Measurements from ENCODE around the gene PFDN1. TPM values are rescaled to one million over a fixed set of nuclear protein-coding genes. Genes with fewer than 3 reads are reported as not detected.

The PFDN1 gene
- polyA plus RNA-seq, 1 donor (not counting 4 experiments of a cell fraction or from before 2014, with no cell fraction given) = 79.0 TPM

DNA sequence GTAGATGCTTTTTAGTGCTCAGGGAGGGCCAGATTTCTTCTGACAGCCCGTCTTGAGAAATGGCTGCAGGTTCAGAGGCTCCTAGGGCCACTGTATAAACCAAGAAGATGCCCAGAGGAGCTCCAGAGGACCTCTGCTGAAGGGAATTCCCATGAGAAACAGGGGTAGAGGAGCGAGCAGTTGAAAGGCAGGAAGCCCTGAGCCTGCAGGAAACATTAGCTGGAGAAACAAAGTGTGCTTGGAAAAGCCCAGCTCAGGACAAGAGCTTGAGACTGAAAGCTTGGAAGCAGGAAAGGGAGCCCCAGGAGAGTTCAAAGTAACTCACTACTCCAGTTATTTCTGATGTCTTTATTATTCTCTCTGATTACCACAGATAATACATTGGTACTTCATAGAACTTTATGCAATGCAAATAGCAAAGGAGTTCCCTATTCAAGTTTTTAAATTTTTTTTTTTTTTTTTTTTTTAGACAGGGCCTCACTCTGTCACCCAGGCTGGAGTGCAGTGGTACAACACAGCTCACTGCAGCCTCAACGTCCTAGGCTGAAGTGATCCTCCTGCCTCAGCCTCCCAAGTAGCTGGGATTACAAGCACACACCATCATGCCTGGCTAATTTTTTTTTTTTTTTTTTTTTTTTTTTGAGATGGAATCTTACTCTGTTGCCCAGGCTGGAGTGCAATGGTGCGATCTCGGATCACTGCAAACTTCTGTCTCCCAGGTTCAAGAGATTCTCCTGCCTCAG, 27.0 kb upstream of the PFDN1 start:
- peaks cover 2% of the 10 kb centered on the region for H3K9me1 ChIP-seq (ENCODE audit: control insufficient read depth, extremely low read depth, insufficient read depth, low read length)
- H2AFZ ChIP-seq (ENCODE audit: control insufficient read depth, low read length) = no peak overlapping the region
- no peak overlapping the region for H3K27ac ChIP-seq (ENCODE audit: control insufficient read depth, insufficient read depth, low read length)
- no peaks in the 10 kb centered on the region for H3K4me1 ChIP-seq (ENCODE audit: control insufficient read depth, extremely low read depth, insufficient read depth, low read length)
- no peaks in the 10 kb centered on the region for H4K20me1 ChIP-seq (ENCODE audit: control insufficient read depth, extremely low read depth, insufficient read depth, low read length)
- no peak for TF ChIP-seq EZH2 (IDR thresholded peaks at IDR 0.05; ENCODE audit: low read length)
- TF ChIP-seq, protein P1, sequence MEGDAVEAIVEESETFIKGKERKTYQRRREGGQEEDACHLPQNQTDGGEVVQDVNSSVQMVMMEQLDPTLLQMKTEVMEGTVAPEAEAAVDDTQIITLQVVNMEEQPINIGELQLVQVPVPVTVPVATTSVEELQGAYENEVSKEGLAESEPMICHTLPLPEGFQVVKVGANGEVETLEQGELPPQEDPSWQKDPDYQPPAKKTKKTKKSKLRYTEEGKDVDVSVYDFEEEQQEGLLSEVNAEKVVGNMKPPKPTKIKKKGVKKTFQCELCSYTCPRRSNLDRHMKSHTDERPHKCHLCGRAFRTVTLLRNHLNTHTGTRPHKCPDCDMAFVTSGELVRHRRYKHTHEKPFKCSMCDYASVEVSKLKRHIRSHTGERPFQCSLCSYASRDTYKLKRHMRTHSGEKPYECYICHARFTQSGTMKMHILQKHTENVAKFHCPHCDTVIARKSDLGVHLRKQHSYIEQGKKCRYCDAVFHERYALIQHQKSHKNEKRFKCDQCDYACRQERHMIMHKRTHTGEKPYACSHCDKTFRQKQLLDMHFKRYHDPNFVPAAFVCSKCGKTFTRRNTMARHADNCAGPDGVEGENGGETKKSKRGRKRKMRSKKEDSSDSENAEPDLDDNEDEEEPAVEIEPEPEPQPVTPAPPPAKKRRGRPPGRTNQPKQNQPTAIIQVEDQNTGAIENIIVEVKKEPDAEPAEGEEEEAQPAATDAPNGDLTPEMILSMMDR (optimal IDR thresholded peaks at IDR 0.05 in 1 of 3, IDR thresholded peaks at IDR 0.05 in 1 of 3, conservative IDR thresholded peaks at IDR 0.05 in 1 of 3; ENCODE audit: extremely low read depth in 1 of 3, insufficient read depth in 2 of 3, low read length in 3 of 3) = no peak
- dilution Hi-C loops (cut with MboI; ENCODE audit: extremely low pct_ligation_motif_present, low sequenced_read_pairs) = no loop called here
- H3K36me3 ChIP-seq (ENCODE audit: control insufficient read depth in 2 of 2, extremely low read depth in 1 of 2, insufficient read depth in 2 of 2, low read length in 2 of 2) = peaks cover 15 to 25% of the 10 kb centered on the region in 2 experiments
- H3K4me3 ChIP-seq (ENCODE audit: control insufficient read depth in 2 of 3, extremely low read depth in 1 of 3, insufficient read depth in 2 of 3, low read depth in 1 of 3, low read length in 3 of 3) = no peak overlapping the region
- no peaks in the 10 kb centered on the region for H3K27me3 ChIP-seq (ENCODE audit: control insufficient read depth, extremely low read depth, insufficient read depth, low read length)
- no peak overlapping the region for H3K4me2 ChIP-seq (ENCODE audit: control insufficient read depth, extremely low read depth, insufficient read depth, low read depth, low read length)
- DNase-seq (ENCODE audit: low read depth, low spot score) = no peak
- no peak overlapping the region for H3K9ac ChIP-seq (ENCODE audit: control insufficient read depth, extremely low read depth, insufficient read depth, low read length)
- no peaks in the 10 kb centered on the region for H3K79me2 ChIP-seq (ENCODE audit: control insufficient read depth, insufficient read depth, low read length)
- no peak for FAIRE-seq
- H3K9me3 ChIP-seq (ENCODE audit: control insufficient read depth, low read depth, low read length) = no peaks in the 10 kb centered on the region

DNA sequence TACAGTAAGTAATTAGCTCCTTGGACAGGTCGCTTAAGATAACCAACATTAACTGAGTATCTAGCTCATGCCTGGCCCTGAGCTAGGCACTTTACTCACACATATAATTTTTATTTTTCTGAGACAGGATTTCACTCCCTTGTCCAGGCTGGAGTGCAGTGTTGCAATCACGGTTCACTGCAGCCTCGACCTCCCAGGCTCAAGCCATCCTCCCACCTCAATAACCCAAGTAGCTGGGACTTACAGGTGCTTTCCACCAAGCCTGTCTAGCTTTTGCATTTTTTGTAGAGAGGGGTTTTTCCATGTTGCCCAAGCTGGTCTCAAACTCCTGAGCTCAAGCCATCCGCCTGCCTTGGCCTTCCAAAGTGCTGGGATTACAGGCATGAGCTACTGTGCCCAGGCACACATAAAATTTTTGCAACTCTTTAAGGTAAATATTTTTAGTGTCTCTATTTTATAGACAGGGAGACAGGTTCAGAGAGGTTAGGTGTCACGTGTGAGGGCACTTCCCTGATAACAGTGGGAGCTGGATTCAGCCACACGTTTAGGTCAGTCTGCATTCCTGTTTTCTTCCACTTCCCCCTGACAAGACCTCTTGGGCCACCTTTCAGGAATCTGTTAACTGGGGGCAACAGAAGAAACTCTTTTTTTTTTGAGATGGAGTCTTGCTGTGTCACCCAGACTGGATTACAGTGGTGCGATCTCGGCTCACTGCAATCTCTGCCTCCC, 25.3 kb upstream of the PFDN1 start:
- H3K9ac ChIP-seq (ENCODE audit: control insufficient read depth, extremely low read depth, insufficient read depth, low read length) = no peak overlapping the region
- H3K4me3 ChIP-seq (ENCODE audit: control insufficient read depth in 2 of 3, extremely low read depth in 1 of 3, insufficient read depth in 2 of 3, low read depth in 1 of 3, low read length in 3 of 3) = no peak overlapping the region
- H3K27ac ChIP-seq (ENCODE audit: control insufficient read depth, insufficient read depth, low read length) = no peak overlapping the region
- H3K36me3 ChIP-seq (ENCODE audit: control insufficient read depth in 2 of 2, extremely low read depth in 1 of 2, insufficient read depth in 2 of 2, low read length in 2 of 2) = peaks cover 5 to 10% of the 10 kb centered on the region in 2 experiments
- TF ChIP-seq, protein P1 (optimal IDR thresholded peaks at IDR 0.05 in 1 of 3, IDR thresholded peaks at IDR 0.05 in 1 of 3, conservative IDR thresholded peaks at IDR 0.05 in 1 of 3; ENCODE audit: extremely low read depth in 1 of 3, insufficient read depth in 2 of 3, low read length in 3 of 3) = no peak
- no peak for TF ChIP-seq EZH2 (IDR thresholded peaks at IDR 0.05; ENCODE audit: low read length)
- H3K4me1 ChIP-seq (ENCODE audit: control insufficient read depth, extremely low read depth, insufficient read depth, low read length) = peaks cover 14% of the 10 kb centered on the region
- H3K4me2 ChIP-seq (ENCODE audit: control insufficient read depth, extremely low read depth, insufficient read depth, low read depth, low read length) = no peak overlapping the region
- dilution Hi-C loops (cut with MboI; ENCODE audit: extremely low pct_ligation_motif_present, low sequenced_read_pairs) = no loop called here
- H4K20me1 ChIP-seq (ENCODE audit: control insufficient read depth, extremely low read depth, insufficient read depth, low read length) = no peaks in the 10 kb centered on the region
- H3K9me3 ChIP-seq (ENCODE audit: control insufficient read depth, low read depth, low read length) = no peaks in the 10 kb centered on the region
- H2AFZ ChIP-seq (ENCODE audit: control insufficient read depth, low read length) = no peak overlapping the region
- no peaks in the 10 kb centered on the region for H3K79me2 ChIP-seq (ENCODE audit: control insufficient read depth, insufficient read depth, low read length)
- DNase-seq (ENCODE audit: low read depth, low spot score) (no peak), FAIRE-seq (no peak)
- H3K27me3 ChIP-seq (ENCODE audit: control insufficient read depth, extremely low read depth, insufficient read depth, low read length) = no peaks in the 10 kb centered on the region
- peaks cover under 1% of the 10 kb centered on the region for H3K9me1 ChIP-seq (ENCODE audit: control insufficient read depth, extremely low read depth, insufficient read depth, low read length)

All from keratinocyte (primary cell).